RPMI7951 (cell line): ENCODE results near the gene FAM210B. TPM values are rescaled to one million over a fixed set of nuclear protein-coding genes. Genes with fewer than 3 reads are reported as not detected.
"Not testable (repeated sequence)": the region's sequence is repeated elsewhere in the genome, so short reads cannot be mapped to it uniquely, and the experiment has no call there.

Experiments used
- DNase-seq: peaks from one replicate; pipeline ENCODE4 v3.0.0-alpha.2; 2012; ENCODE audit warnings: low read depth
- total RNA-seq: library from RNA; depleted of rRNA; stranded (reverse); fragments of >200 nt; shearing (Covaris generic); gene quantifications from 2 replicates; pipeline ENCODE4 v1.2.3, GENCODE V29; 2014; rRNA removed

The FAM210B gene
- total RNA-seq, 1 experiment from 2014 or later: 48.4 TPM

GRCh38 chr20:56392881-56393482 lies 34.2 kb downstream of the FAM210B start:
- no peak for DNase-seq

GRCh38 chr20:56393653-56394052 lies 34.9 kb downstream of the FAM210B start:
- no peak for DNase-seq

- no peak for DNase-seq
Measured at GRCh38 chr20:56395166-56395565, 36.4 kb downstream of the FAM210B start.

GRCh38 chr20:56400001-56400640 lies 41.3 kb downstream of the FAM210B start:
- DNase-seq: peak; percentile 74

- no peak for DNase-seq
Measured at GRCh38 chr20:56403465-56403864, 44.7 kb downstream of the FAM210B start.

- not testable (repeated sequence) for DNase-seq
Measured at GRCh38 chr20:56405356-56405755, 46.6 kb downstream of the FAM210B start.

- DNase-seq: no peak
Measured at GRCh38 chr20:56406910-56407309, 48.1 kb downstream of the FAM210B start.

GRCh38 chr20:56409521-56409920 lies 50.7 kb downstream of the FAM210B start:
- DNase-seq: no peak

- no peak for DNase-seq
Measured at GRCh38 chr20:56409956-56410355, 51.2 kb downstream of the FAM210B start.

GRCh38 chr20:56411287-56411686 lies 52.5 kb downstream of the FAM210B start:
- DNase-seq: not testable (repeated sequence)

GRCh38 chr20:56411759-56412472 lies 53.1 kb downstream of the FAM210B start, which contains the start of gene CASS4:
CASS4 (plus strand) TSS chr20:56412260; CDS start chr20:56412459, 199 bp downstream.
- no peak for DNase-seq

- no peak for DNase-seq
Measured at GRCh38 chr20:56412473-56412790, 53.7 kb downstream of the FAM210B start.

- no peak for DNase-seq
Measured at GRCh38 chr20:56412949-56413348, 54.2 kb downstream of the FAM210B start.

- no peak for DNase-seq
Measured at GRCh38 chr20:56414842-56415765, 56.3 kb downstream of the FAM210B start.

- no peak for DNase-seq
Measured at GRCh38 chr20:56417402-56417801, 58.6 kb downstream of the FAM210B start.

GRCh38 chr20:56417911-56418310 lies 59.1 kb downstream of the FAM210B start:
- no peak for DNase-seq

Other genes starting within 250 kb of the FAM210B start
- gene MC3R, start 110.2 kb upstream of the FAM210B start, total RNA-seq: not detected in 2 replicates
- 216 and 231 TPM in 2 replicates for gene AURKA, start 33.2 kb downstream of the FAM210B start, total RNA-seq
- gene CSTF1, start 33.7 kb downstream of the FAM210B start, total RNA-seq: 92.9 and 123 TPM in 2 replicates
- 2.2 and 2.5 TPM in 2 replicates for gene CASS4, start 53.3 kb downstream of the FAM210B start, total RNA-seq
- gene RTF2, start 109.7 kb downstream of the FAM210B start, total RNA-seq: 142 and 177 TPM in 2 replicates
- gene FAM209A, start 165.8 kb downstream of the FAM210B start, total RNA-seq: 0.12 TPM in 1 of 2 replicates, not detected in the other
- gene FAM209B, start 174.3 kb downstream of the FAM210B start, total RNA-seq: not detected in 2 replicates